NCI-H1694 treated with DMSO at 0.1 percent for 48 hours (cell line): ENCODE results near the gene LZTFL1.

Experiments
- DNase-seq: peaks from one replicate; lab custom pipeline; 2025; lab: John Stamatoyannopoulos, UW

The LZTFL1 gene, protein sequence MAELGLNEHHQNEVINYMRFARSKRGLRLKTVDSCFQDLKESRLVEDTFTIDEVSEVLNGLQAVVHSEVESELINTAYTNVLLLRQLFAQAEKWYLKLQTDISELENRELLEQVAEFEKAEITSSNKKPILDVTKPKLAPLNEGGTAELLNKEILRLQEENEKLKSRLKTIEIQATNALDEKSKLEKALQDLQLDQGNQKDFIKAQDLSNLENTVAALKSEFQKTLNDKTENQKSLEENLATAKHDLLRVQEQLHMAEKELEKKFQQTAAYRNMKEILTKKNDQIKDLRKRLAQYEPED

DNA sequence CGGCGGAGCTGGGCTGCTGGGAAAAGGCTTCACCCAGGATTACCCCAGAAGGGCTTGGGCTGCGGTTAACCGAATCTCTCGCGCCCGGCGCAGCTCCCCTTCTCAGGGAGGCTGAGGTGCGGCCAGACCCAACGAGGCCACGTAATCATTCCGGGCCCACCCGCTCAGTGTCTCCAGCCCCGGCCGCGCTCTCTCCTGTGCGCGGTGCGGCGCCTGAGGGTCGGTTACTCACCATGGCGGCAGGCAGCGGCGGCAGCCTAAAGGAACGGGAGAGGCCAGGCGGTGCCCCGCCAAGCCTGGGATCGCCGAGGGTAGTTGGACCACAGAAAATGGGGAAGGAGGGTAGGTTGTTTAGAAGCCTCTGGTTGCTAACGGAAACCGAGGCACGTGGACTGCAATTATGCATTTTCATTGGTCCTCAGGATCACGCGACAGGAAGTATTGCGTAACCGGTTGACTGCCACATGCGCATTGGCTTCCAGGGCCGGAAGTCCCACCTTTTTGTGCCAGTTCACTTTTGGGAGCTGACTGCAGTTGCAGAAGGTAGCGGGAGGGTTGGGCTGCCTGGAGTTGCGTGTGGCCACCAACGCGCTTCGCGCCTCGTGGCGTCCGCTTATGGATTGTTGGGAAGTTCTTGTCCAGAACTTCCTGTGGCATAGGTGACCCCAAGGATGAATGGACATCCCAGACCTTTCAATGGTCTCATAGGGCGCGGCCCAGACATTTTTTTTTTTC, at the start of gene LZTFL1:
Gene LZTFL1 (minus strand): TSS at position 363 of the 735 bp plus-strand sequence. CDS start 128 bp downstream, at position 235.
- peak; percentile 71 for DNase-seq

DNA sequence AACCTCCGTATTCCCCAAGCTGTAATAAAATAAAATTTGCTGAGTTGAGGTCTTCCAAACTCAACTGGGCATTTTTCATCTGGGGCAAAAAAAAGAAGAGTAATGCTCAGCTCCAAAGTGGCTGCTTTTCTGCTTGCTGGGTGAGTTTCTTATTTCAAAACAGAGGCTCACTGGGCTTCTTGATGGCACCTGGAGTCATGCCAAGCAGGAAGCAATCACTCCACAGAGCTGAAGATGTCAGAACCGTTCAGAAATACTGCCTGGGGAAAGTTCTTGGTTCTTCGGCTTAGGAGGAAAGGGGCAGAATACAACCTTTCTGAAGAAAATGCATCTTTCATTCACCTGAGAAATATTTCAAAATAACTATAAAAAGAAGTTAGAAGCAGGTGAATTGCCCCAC, 48.5 kb upstream of the LZTFL1 start:
- DNase-seq: no peak

DNA sequence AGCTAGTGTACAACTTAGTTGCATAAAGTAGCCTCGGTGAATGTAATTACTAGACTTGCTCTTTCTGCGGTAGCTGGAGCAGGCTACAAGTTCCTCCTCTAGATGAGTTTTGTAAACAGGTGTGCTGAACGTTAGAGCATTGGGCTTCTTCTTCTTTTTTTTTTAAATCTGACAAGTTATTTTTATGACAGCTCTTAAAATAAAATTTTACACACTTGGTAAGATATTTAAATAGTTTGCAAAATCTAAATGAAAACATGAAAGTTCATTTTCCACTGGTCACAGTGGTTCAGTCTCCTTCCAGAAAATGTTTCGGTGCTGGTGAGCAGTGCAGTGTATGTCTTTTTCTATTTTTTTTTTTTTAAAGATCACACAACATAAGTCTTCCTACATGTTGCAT, 47.4 kb upstream of the LZTFL1 start:
- DNase-seq: no peak

DNA sequence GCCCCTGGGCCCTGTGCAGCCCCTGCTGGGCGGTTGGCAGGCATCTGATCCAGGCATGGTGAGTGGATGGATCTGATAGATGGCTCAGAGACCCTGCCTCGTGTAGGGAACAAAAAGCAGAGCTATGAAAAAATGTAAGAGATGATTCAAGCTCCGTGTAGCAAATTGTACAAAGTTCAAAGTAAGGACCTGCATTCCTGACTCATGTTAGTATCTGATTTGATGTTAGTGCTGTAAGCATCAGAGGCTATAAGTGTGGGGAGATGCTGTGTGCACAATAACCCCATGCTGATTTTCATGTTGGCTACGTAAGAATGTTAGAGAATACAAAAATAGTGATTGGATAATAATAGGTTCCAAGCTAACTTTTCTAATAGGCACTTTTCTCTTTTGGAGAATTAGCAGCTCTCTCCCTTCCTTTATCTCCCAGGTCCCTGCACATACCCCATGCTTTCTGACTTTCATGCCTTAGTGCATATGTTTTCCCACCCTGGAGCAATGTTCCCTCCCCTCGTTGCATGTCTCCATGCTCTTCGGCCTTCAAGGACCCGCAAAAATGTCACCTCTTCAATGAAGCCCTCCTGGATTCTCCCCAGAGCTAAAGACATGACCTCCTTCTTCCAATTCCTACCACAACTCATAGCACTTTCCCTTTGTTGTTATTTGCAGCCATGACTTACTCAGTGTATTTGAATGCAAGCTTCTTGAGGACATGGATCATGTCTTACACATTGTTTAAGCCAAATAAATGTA, 46.0 kb upstream of the LZTFL1 start:
- DNase-seq: no peak

DNA sequence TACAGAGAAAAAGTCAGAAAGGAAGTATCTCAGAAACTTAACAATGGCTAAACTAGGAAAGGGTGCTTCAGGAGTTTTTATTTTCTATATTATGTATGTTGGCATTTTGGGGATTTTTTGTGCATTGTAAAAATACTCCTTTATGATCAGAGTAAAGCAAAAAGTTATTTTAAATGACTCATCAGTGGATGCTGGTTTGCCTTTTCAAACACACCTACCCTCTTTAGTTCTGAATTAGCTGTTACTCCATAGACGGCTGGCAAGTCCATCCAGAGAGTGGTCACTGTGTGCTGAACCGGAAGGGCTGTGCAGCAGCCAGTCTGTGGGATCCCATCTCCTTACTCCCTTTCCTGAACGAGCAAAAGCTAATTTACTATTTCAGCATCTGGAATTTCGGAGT, 45.4 kb upstream of the LZTFL1 start:
- no peak for DNase-seq

DNA sequence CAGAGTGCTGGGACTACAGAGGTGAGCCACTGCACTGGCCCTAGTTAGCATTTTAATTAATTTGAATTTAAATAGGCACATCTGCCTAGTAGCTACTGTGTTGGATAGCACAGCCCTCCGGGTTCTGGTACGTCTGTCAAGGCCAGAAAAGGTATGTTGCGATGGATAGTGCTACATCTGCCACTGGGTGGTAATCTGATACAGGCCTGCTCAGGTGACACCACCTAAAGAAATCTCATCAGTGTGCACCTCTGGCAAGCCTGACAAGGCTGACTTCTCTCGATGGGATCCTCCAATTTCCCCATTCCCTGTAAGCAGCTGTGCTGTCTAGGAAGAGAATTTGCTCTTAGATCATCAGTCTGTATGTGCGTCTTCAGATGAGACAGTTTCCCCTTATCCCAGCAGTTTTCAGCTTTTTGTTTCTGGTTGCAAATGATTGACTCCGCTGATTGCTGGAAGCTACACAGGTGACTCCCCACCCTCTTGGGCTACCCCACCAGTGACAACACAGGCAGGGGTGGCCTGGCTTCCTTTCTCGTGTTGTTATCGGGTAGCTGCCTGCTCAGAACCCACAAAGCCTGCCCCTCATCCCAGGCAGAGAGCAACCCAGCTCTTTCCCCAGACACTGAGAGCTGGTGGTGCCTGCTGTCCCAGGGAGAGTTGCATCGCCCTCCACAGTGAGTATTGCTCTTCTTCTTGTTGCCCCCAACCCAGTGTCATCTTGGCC, 44.2 kb upstream of the LZTFL1 start, which contains the start of gene CCR9:
Gene CCR9 (plus strand): TSS at position 565 of the 727 bp plus-strand sequence. CDS start 8,391 bp downstream, outside the sequence.
- no peak for DNase-seq

DNA sequence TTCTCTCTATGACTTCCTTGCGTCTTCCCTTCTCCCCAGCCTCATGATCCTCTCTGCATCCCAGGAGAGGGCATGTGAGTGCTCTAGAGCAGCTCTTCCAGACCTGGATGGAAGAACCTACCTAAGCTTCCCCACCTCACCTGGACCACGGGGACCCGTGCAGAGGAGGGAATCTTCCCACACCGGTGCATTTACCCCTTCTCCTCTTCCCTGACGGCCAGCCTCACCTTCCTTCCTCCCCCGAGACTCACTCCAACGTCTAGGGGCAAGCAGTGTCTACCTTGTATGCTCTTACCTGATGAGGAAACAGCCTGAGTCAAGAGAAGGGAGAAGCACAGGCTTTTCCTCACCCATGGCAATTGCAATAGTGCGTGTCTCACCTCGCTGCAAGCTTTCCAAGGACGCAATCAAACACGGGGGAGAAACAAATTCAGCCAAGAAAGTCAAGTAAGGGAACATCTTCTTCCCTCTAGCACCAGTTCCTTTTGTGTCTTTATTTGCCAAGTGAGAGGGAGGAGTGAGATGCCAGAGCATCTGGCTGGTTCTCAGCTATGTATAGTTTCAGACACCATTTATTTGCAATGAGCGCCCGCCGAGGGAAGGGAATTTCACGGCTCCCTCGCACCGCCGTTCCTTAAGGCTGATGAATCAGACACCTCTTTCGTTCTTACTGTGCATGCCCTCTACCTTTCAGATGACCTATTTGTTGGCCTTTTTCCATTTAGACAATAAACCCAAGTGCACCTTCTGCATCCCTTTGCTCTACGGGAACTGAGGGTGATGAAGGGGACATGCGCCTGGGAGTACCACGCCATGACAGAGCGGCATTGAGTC, 42.7 kb upstream of the LZTFL1 start:
- no peak for DNase-seq

DNA sequence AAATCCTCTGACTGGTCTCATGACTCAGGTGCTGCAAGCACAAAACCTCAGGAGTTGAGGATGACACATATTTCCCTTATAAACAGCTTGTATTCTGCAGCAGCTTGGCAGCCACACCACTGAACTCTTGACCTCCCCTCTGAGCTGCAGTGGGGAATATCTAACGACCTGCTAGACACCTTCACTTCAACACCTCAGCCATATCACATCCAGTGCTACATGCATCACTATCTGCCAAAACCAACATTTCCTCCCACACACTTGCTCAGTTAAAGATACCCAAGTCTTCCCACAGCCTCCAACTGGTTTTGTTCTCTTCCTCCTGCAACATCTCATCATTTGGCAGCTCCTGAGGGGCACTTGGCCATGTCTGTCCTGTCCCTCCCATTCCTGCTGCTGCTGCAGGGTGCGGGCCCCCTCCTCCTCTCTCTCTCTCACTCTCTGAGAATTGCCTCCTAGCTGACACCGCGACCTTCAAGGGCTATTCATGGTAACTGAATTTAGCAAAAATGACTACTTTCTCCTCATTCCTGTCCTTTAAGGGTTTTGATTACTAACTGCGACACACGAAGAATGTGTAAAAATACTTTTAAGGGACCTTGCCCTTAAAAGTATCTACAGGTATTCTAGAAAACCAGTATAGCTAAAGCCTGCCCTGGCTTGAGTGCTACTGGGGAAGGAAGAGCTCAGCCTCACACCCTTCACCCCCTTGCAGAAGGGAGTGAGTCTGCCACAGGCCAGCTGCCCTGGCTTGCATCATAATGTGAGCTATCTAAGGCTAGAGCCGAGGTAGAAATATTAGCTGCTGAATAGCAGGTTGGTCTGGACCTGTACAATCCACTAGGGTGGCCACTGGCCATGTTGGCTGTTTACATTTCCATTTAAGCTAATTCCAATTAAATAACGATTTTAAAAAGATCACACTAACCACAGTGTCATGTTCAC, 39.4 kb upstream of the LZTFL1 start:
- no peak for DNase-seq

DNA sequence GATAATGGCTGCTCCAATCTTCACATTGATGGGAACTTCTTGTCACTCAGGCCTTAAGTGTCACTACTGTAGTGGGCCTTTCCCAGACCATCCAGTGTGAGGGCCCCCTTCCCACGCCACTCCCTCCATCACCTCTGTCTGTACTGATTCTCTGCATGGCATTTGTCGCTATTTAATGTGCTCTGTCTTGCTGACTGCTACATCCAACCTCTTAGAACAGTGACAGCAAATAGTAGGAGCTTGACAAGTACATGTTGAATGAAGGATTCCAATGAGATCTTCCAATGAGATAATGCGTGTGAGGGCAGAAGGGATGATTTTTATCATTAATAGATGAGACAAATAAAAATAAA, 38.8 kb upstream of the LZTFL1 start:
- DNase-seq: no peak

DNA sequence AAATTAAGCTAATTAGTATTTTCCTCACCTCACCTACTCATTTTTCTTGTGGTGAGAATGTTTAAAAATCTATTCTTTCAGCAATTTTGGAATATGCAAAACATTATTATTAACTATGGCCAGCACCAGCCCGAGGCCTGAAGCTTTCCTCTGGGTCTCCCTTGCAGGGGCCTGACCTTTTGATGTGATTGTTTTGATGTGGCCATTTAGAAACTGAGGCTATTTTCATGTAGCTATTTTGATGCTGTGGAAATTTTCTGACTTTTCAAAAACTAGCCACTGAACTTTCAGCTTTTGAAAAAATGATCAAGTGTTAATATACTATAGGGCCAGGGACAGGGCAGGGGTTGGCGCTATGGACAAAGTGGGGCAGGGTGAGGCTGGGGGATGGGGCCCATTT, 36.2 kb upstream of the LZTFL1 start:
- no peak for DNase-seq

DNA sequence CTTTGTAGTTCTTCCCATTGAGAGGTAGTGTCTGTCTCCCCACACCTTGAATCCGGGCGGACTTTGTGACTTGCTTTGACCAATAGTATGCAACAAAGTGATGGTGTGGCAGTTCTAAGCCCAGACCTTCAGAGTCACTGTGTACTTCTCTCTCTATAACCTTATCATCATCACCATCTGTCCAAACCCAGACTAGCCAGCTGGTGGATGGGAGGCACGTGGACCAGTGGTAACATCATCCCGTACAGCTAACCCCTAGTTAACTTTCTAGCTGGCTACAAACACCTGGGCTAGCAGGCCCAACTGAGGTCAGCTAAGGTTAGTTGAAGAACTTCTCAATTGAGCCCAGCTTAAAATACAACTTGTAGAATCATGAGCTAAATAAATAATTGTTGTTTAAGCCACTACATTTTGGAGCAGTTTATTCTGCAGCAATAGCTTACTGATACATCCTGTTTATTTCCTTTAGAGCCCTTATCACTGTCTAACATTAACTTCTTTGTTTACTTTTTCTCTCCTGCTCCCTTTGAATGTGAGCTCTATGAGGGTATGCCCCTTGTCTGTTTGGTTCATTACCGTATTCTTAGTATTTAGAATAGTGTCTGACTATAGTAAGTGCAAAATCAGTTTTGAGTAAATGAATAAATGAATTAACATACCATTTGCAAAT, 32.9 kb upstream of the LZTFL1 start:
- DNase-seq: no peak

DNA sequence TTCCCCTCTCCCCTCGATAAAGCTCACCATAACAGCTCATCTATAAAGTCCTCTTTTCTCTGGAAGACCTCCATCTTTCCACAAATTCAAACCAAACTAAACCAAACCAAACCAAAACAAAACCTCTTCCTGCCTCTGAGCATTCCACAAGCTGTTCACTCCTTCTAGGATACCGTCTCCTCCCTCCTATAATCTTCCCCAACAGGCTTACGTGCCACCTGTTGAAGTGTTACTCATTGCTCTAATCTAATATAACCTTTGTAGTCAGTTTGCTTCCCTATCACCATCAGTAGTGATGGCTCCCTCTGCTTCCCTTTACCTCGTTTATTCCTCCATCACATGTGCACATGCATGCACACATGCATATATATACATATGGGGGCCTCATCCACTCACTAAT, 31.7 kb upstream of the LZTFL1 start:
- DNase-seq: no peak

DNA sequence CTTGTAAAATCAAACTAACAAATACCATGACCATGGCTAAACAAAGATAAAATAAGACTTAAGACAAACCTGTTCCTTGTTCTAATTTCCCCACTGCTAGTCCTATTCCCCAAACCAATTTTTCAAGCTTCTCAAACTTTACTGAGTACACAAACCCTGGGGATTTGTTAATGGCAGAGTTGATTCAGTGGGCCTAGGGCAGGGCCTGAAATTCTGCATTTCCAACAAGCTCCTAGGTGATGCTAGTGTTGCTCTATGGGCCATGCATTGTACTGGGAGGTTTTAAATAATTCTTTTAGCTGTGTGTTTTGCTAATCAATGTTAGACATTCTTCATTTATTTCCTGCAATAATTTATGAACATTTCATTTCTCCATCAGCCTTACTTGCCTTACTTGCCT, 31.1 kb upstream of the LZTFL1 start:
- no peak for DNase-seq

DNA sequence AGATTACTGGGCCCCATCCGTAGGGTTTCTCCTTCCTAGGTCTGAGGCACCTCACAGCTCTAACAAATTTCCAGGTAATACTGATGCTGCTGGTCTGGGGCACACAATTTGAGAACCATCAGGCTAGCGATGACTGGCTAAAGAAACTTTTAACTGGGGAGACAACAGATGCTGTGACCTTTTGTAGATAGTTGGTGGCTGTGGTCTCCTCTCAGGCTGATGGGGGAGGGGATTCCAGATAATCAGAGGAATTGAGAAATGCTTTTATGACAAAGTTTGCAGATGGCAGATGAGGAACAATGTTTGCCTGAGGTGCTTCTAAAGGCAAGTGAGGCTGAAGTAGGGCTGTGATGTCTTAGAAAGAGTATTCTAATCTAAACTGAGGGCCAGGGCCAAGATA, 30.6 kb upstream of the LZTFL1 start:
- DNase-seq: no peak

DNA sequence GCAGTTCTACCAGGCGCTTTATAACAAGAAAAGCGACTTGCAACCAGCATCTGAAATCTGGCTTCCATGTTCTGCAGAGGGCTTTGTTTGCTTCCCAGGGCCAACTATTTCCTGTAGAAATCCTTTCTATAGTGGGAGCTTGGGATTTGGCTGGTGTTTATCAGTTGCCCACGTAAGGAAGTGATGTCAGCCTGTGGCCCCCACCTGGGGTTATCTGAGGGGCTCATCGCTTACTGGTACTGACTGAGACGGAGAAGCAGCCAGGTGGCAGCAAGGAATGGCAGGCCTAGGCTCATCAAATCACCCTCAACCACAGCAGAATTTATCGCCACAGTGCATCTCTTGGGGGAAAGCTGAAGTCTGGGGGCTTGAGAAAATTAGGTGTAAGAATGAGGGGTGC, 29.9 kb upstream of the LZTFL1 start:
- DNase-seq: no peak

DNA sequence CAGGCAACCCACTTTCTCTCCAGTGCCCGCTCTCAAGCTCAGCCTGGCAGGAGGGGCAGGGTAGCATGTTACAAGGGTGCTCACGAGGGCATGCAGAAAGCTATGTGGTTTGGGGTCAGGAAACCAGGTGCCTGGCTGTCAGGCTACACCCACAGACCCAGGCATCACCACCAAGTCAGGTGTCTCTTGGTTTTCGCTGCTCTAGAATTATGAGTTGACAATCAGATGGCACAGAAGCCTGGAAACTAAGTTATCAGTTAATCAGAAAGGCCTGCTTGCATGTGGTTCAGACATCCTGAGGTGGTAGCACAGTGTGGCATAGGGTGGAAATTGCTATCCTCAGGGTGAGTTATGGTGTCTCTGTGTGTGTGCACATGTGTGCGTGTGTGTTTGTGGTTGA, 28.2 kb upstream of the LZTFL1 start:
- no peak for DNase-seq

DNA sequence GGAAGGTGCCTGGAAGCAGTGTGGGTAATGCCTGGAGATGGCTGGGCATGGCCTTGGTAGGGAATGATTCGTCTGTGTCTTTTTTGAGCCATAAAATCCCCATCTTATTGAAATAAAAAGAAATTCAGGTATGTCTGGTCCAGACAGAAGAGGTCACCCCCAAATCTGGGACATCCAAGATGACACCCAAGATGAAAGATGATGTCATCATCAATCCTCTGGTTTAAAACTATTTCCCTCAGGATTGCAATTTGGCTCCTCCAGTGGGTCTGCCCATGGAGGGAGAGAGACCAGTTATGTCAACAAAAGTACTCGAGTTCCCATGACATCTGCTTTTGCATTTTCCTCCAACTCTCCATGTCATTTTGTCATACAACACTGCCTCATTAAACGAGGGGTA, 27.7 kb upstream of the LZTFL1 start:
- no peak for DNase-seq

DNA sequence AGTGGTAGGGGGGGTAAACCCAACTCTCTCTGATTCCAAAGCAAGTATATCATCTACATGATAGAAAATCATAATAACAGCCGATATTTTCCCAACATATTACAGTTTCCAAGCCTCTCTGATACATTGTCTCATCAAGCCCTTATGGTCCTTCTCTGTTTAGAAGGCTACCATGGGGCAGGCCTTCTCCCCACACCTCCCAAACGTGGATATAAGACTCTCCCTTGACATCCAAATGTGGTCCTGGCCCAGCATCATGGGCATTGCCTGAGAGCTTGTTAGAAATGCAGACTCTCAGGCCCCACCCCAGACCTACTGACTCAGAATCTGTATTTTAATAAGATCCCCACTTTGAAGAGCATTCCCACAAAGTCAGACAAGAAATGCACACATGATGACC, 26.7 kb upstream of the LZTFL1 start:
- no peak for DNase-seq

DNA sequence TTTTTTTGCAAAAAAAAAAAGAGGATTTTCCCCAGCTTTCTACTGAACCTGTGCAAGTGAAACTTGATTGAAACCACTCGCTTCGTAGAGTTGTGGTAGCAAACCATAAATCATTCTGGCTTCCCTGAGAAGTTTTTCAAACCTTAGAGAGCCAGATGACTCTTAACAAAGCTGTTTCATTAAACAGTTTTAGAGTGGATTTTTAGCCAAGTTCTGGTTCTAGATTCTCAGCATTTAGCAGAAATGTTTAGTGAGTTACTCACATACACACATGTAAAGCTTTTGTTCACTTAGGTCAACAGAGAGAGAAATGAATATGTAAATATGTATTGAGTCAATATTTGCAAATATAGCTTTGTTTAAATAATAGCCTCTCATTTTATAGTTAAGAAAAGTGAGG, 26.3 kb upstream of the LZTFL1 start:
- no peak for DNase-seq

DNA sequence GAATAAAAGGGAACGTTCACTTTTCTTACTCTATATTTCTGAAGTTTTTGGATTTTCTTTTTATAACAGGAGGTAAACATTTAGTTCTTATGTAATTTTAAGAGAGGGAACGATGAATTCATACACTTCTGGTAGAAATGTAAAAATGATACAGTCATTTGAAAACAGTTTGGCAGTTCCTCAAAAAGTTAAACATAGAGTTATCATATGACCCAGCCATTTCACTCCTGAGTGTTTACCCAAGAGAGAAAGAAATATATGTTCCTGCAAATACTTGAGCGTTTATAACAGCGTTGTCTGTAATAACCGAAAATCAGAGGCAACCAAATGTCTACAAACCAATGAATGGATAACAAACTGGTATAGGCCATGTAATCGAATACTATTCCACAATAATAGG, 23.6 kb upstream of the LZTFL1 start:
- DNase-seq: no peak
